GM12891 (cell line): ENCODE results near the gene TARS2.
A peak's percentile ranks its signal among the peaks of the same experiment; 100 is the strongest.

Source experiments
- PAX5 ChIP-seq: IDR thresholded peaks from 2 replicates; pipeline ENCODE4 v1.6.1; 2011; ENCODE audit warnings: low read length, moderate library complexity, mild to moderate bottlenecking; ENCODE audit not compliant: insufficient read depth, severe bottlenecking
- POLR2A ChIP-seq: IDR thresholded peaks from 2 replicates; pipeline ENCODE4 v1.6.1; 2011; ENCODE audit warnings: low read depth, low read length, control low read depth
- POLR2AphosphoS5 ChIP-seq: IDR thresholded peaks from 2 replicates; pipeline ENCODE4 v1.6.1; 2011; ENCODE audit warnings: low read depth, low read length, control low read depth
- SPI1 ChIP-seq: IDR thresholded peaks from 2 replicates; pipeline ENCODE4 v1.6.1; 2011; ENCODE audit warnings: low read depth, low read length, control low read depth
- TAF1 ChIP-seq: IDR thresholded peaks from 2 replicates; pipeline ENCODE4 v1.6.1; 2011; ENCODE audit warnings: low read depth, low read length, control low read depth

DNA sequence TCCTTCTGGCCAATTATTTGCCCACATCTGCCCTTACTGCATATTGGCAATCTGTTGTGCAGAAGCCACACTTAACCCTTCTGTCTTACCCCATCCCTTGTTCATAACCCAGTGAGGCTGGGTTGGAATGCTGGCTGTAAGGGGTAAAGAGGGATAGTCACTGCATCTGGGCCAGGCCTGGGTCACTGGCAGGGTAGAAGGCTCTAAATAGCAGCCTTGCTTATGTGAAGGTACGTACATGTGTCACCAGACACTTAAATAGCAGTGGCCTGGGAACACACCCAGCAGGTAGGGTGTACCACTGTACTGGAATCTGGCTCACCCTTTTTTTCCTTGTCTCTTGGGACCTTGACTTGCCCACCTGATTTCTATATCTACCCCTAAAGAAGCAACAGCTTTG is 9.9 kb upstream of the TARS2 start:
- TF ChIP-seq POLR2A (no peak), PAX5 (no peak), SPI1 (no peak), POLR2AphosphoS5 (peak; percentile 51; the same call in 1 of the 2 replicates), TAF1 (no peak)
